GM19397 (cell line): ENCODE results near the gene HNRNPA0.
A peak's percentile ranks its signal among the peaks of the same experiment; 100 is the strongest.

ENCODE experiments used
- ATAC-seq: cut with Tn5 transposase; IDR thresholded peaks from one replicate; pipeline ENCODE4 v1.9.1; 2021; ENCODE audit warnings: mild to moderate bottlenecking, moderate library complexity; ENCODE audit not compliant: unreplicated experiment

The HNRNPA0 gene

DNA sequence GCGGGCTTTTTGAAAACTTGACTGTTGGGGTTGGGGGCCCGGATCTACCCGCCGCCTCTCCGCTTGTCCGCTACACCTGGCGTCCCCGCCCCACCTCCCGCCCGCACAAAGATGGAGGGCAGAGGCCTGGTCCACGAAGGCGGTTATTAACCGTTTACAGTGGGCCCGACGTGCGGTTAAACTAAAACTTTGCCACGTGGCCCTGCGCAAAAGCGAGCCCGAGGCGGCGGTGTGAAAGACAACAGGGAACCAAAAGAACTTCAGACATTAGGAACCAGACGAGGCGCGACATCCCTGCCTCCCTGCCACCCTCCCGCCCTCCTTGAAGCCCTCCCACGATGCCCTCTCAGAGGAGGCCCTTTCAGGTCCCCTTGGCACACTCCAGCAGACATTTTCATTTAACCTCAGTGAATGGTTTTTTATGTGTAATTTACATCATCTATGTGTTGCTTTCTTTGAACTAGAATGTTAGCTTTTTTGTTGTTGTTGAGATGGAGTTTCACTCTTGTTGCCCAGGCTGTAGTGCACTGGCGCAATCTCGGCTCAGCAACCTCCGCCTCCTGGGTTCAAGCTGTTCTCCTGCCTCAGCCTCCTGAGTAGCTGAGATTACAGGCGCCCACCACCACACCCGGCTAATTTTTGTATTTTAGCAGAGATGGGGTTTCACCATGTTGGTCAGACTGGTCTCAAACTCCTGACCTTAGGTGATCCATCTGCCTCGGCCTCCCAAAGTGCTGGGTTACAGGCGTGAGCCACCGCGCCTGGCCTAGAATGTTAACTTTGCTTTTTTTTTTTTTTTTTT is 999 bp upstream of the HNRNPA0 start:
- peak; percentile 14 for ATAC-seq

DNA sequence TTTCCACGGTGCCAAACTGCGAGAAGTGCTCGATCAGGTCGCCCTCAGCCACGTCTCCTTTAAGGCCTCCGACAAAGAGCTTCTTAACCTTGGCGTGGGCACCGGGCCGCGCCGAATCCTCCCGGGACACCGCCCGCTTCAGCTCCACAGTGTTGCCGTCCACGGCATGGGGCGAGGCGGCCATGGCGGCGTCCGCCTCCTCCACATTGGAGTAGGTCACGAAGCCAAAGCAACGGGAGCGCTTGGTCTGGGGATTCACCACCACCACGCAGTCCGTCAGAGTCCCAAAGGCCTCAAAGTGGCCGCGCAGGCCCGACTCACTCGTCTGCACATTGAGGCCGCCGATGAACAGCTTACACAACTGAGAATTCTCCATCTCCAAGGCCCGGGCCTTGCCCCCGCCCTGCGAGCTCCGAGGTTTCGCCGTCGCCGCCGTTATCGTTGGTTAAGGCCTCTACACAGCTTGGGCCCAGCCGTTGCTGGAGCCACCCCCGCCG is 424 bp downstream of the HNRNPA0 start:
- ATAC-seq = peak; percentile 16

- no peak for ATAC-seq
These were observed 1.1 kb downstream of the HNRNPA0 start for GRCh38 chr5:137752905-137753690.

- ATAC-seq = no peak
These were observed 2.2 kb downstream of the HNRNPA0 start for GRCh38 chr5:137751869-137752491.

DNA sequence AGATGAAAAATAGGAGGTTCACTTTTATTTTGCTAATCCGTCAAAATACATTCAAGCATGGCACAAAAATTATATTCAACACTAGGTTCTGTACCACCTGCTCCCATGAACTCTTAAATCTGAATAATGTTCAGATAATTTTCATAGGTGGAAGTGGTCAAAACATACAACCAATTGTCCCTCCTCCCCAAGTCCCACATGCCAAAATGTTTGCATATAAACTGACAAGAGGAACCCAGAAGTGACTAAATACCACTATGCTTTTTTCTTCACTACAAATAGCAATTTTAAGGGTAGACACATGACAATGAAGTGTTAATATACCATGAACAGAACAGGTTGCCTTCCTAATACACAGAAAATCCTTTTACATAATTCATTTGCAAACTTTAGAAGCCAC is 3.7 kb downstream of the HNRNPA0 start:
- ATAC-seq = no peak

- ATAC-seq = no peak
These were observed 6.3 kb downstream of the HNRNPA0 start for GRCh38 chr5:137747848-137748247.

DNA sequence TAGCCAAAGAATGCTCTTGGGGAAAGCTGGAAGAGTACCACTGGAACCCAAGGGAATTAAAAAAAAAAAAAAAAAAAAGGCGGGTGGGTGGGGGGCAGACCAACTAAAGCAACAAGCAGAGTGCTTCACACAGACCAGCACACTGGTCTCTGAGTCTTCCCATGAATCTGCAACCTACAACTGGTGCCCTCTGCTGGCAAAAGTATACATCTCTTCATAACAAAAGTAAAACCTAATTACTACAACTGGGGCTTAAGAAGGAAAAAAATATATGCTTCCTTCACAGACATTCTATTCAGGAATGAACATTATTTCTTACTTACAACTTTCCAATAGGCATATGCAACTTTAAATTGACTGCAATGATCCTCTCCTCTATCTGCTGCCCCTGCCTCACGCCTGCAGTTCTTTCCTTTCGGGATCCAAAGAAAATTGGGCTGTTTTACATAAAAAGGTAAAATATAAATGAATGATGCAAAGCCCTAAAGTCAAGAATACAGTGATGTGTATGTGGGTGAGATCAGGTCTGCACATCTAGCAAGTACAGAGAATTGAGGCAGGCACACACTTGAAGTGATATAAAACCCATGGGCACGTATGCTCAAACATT is 11.0 kb downstream of the HNRNPA0 start:
- ATAC-seq = no peak

- no peak for ATAC-seq
These were observed 12.4 kb downstream of the HNRNPA0 start for GRCh38 chr5:137741718-137742117.

GRCh38 chr5:137739737-137740136 is 14.4 kb downstream of the HNRNPA0 start:
- no peak for ATAC-seq

DNA sequence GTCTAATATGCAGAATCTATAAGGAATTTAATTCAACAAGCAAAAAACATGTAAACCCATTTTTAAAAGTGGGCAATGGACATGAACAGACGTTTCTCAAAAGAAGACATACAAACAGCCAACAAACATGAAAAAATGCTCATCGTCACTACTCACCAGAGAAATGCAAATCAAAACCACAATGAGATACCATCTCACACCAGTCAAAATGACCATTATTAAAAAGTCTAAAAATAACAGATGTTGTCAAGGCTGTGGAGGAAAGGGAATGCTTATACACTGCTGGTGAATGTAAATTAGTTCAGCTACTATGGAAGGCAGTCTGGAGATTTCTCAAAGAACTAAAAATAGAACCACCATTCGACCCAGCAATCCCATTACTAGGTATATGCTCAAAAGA is 15.2 kb downstream of the HNRNPA0 start:
- no peak for ATAC-seq

DNA sequence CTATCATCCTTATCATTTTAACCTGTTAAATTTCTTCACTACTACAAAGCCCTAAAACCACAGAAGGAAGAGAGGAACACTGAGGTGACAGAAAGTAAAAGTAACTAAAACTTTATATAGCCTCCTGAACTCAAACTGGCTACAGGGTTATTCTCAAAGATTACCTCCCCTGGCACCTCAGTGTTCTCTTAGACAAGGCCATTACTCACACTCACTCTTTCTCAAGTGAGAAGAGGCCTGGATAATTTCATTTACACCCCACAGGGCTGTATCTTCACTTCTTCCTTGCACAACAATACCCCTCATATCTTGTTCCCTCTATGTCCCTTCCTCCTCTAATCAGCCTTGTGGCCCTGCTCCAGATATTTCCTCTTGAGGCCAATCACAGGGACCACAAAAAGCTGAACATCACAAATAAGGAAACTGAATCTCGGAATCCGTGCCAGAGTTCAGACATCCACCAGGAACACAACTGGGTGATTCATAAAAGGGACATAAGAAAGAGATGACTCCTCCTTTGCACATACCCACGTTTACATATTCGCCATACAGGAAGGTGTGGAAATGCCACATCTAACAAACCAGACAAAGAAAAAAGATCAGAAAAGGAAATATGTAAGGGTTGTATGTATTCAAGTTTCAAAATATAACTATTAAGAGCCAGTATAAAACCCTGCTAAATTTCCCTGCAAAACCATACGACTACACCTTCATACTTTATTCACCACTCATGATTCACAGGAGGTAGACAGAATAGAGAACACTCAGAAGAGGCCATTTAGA is 16.6 kb downstream of the HNRNPA0 start:
- ATAC-seq = no peak

GRCh38 chr5:137736496-137736895 is 17.7 kb downstream of the HNRNPA0 start:
- ATAC-seq = no peak

DNA sequence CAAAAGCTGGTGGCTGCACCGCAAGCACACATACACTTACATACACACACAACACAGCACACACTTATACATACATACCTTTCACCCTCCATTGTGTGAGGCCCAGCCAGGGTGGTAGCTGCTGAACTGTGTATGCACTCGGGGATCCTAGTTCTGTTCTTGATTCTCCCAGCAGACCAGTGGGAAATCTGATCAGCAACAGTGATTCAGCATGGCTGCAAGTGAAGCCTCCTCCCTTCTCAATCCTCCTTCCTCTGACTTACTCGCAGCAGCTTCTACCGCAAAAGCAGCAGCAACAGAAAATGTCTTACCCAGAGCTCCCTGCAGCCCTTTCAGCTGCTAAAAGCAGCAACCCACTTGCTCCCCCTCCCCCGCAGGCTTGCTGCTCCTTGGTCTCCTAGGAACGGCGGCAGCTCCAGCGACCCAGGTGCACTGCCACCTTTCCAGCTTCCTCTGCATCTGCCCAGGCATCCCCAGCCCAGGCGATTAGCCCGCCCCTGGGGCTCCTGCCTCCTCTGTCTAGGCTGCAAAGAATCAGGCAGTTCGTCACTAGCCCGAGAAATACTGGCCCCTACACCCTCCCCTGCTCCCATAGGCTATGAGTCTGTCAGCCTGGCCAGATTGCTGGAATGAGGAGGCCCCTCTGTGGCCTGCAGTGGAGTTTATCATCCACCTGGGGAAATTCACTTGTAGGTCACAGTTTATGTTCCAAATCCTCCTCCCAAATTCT is 18.4 kb downstream of the HNRNPA0 start, which contains the start of gene KLHL3:
Gene KLHL3, minus strand, starts transcription at position 535 of the 730 bp plus-strand sequence. Its CDS starts 443 bp downstream, at position 92.
- peak; percentile 44 for ATAC-seq

- peak; percentile 9 for ATAC-seq
These were observed 19.1 kb downstream of the HNRNPA0 start for GRCh38 chr5:137734962-137735554.

GRCh38 chr5:137734331-137734730 is 19.8 kb downstream of the HNRNPA0 start:
- no peak for ATAC-seq

DNA sequence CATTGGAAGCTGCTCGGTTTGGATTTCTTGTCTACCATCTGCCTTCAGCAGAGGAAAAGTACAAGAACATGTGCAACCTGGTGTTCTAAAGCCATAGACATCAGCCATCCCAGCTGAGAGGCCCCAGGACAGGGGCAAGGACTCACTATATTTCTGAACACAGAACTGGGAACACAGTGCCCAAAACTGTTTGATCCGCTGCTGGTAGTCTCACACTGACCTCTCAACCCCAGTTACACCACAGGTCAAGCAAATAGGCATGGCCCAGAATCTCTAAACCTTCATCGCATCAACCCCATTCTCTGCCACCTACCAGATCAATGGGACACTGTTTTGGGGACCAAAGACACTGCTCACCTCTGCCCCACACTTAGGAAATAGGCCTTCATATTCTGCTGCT is 20.2 kb downstream of the HNRNPA0 start:
- no peak for ATAC-seq

- ATAC-seq = no peak
These were observed 21.2 kb downstream of the HNRNPA0 start for GRCh38 chr5:137733006-137733405.

GRCh38 chr5:137731176-137731575 is 23.0 kb downstream of the HNRNPA0 start:
- ATAC-seq = no peak

- ATAC-seq = no peak
These were observed 23.8 kb downstream of the HNRNPA0 start for GRCh38 chr5:137730336-137730735.
